HepG2 (cell line): ENCODE data around the gene ALB. TPM values are rescaled to one million over a fixed set of nuclear protein-coding genes. Genes with fewer than 3 reads are reported as not detected.

Source experiments
- DPF2 ChIP-seq: sonication (generic); formaldehyde crosslinking; IDR thresholded peaks from 2 replicates; pipeline ENCODE4 v1.4.0; 2020; ENCODE audit warnings: mild to moderate bottlenecking, low read depth, missing genetic modification reagents, borderline replicate concordance
- FOXK1 ChIP-seq: sonication (generic); formaldehyde crosslinking; IDR thresholded peaks from 2 replicates; pipeline ENCODE4 v1.4.0; 2020; ENCODE audit warnings: low read depth, missing genetic modification reagents, borderline replicate concordance
- FOXP1 ChIP-seq, 2 experiments: fragments of 450-650 bp in 1 of 2; IDR thresholded peaks; 2 replicates each; pipeline ENCODE4 v1.6.1; 2017 to 2018; ENCODE audit warnings: antibody characterized with exemption in 1 of 2
- GABPA ChIP-seq, 2 experiments: IDR thresholded peaks; 2 replicates each; pipeline ENCODE4 v1.6.1; 2011 to 2016; ENCODE audit warnings: low read depth in 2 of 2, low read length in 1 of 2, missing biosample characterization in 1 of 2, missing genetic modification characterization in 1 of 2
- HDAC1 ChIP-seq: sonication (generic); formaldehyde crosslinking; IDR thresholded peaks from 2 replicates; pipeline ENCODE4 v1.5.1; 2020; ENCODE audit warnings: mild to moderate bottlenecking, missing genetic modification reagents
- KMT2A ChIP-seq: sonication (generic); formaldehyde crosslinking; IDR thresholded peaks from 2 replicates; pipeline ENCODE4 v1.4.0; 2020; ENCODE audit warnings: missing genetic modification reagents
- MED1 ChIP-seq: sonication (generic); formaldehyde crosslinking; IDR thresholded peaks from 2 replicates; pipeline ENCODE4 v1.4.0; 2020; ENCODE audit warnings: missing genetic modification reagents
- MEIS1 ChIP-seq: sonication (generic); formaldehyde crosslinking; IDR thresholded peaks from 2 replicates; pipeline ENCODE4 v1.9.0; 2021; ENCODE audit warnings: mild to moderate bottlenecking, missing genetic modification reagents, moderate library complexity, borderline replicate concordance
- NFKBIZ ChIP-seq: IDR thresholded peaks from 2 replicates; pipeline ENCODE4 v1.6.1; 2018; ENCODE audit warnings: missing genetic modification reagents, missing compliant biosample characterization
- NFYC ChIP-seq: IDR thresholded peaks from 2 replicates; pipeline ENCODE4 v1.6.1; 2016; ENCODE audit warnings: missing genetic modification reagents, missing compliant biosample characterization
- NR2C2 ChIP-seq: sonication (generic); formaldehyde crosslinking; IDR thresholded peaks from 2 replicates; pipeline ENCODE4 v1.4.0; 2020; ENCODE audit warnings: missing genetic modification reagents, mild to moderate bottlenecking, moderate library complexity, borderline replicate concordance
- NR2F2 ChIP-seq: IDR thresholded peaks from 2 replicates; pipeline ENCODE4 v1.6.1; 2012; ENCODE audit warnings: low read depth, inconsistent platforms, borderline replicate concordance
- RFX5 ChIP-seq: IDR thresholded peaks from 2 replicates; pipeline ENCODE4 v1.6.1; 2011; ENCODE audit warnings: low read depth, low read length, improper control_type of control experiment
- SALL1 ChIP-seq: sonication (generic); formaldehyde crosslinking; IDR thresholded peaks from 2 replicates; pipeline ENCODE4 v1.8.0; 2022; ENCODE audit warnings: mild to moderate bottlenecking, missing genetic modification reagents
- SNAI1 ChIP-seq: sonication (generic); formaldehyde crosslinking; IDR thresholded peaks from 2 replicates; pipeline ENCODE4 v1.5.0; 2020; ENCODE audit warnings: mild to moderate bottlenecking, missing genetic modification reagents, borderline replicate concordance
- ZKSCAN1 ChIP-seq: fragments of 150-350 bp; IDR thresholded peaks from 2 replicates; pipeline ENCODE4 v1.6.1; 2014; ENCODE audit warnings: low read length
- ZNF205 ChIP-seq: IDR thresholded peaks from 2 replicates; pipeline ENCODE4 v1.6.1; 2018; ENCODE audit warnings: missing biosample characterization, missing genetic modification reagents
- ZNF549 ChIP-seq: sonication (generic); formaldehyde crosslinking; IDR thresholded peaks from 2 replicates; pipeline ENCODE4 v1.5.0; 2020; ENCODE audit warnings: missing genetic modification reagents
- ZNF788 ChIP-seq: sonication (generic); formaldehyde crosslinking; IDR thresholded peaks from 2 replicates; pipeline ENCODE4 v1.5.0; 2020; ENCODE audit warnings: mild to moderate bottlenecking, missing genetic modification reagents, borderline replicate concordance
- polyA plus RNA-seq, 8 experiments: library from polyadenylated mRNA; depleted of rRNA in 3 of 8; stranded (reverse) in 7 of 8; unstranded in 1 of 8; fragments of >200 nt; fragmentation: Illumina TruSeq in 4 of 8; extraction: Trizol in 4 of 8; gene quantifications; 2 replicates each; pipeline versions ENCODE4 v1.2.1 to v1.2.3, GENCODE V29; 2011 to 2016; ENCODE audit warnings: low read depth in 4 of 8, missing spikeins in 1 of 8, mixed read lengths in 1 of 8; ENCODE audit not compliant: insufficient read depth in 1 of 8
- total RNA-seq, 5 experiments: library from RNA; depleted of rRNA; stranded (reverse); fragments of >200 nt; fragmentation: Illumina TruSeq; extraction: Trizol; gene quantifications; 2 replicates each; pipeline ENCODE4 v1.2.3, GENCODE V29; 2016; ENCODE audit warnings: low read depth in 1 of 5
- TF ChIP-seq, protein P1 (sequence below): sonication (generic); formaldehyde crosslinking; IDR thresholded peaks from 2 replicates; pipeline ENCODE4 v1.5.0; 2020; ENCODE audit warnings: mild to moderate bottlenecking, low read depth, missing genetic modification reagents, borderline replicate concordance
- TF ChIP-seq, protein P2 (sequence below): IDR thresholded peaks from 2 replicates; pipeline ENCODE4 v1.6.1; 2018; ENCODE audit warnings: missing genetic modification reagents, mild to moderate bottlenecking, missing compliant biosample characterization
- TF ChIP-seq, protein P3 (sequence below): IDR thresholded peaks from 2 replicates; pipeline ENCODE4 v1.4.0; 2020; ENCODE audit warnings: mild to moderate bottlenecking, missing genetic modification reagents
- TF ChIP-seq, protein P4 (sequence below): IDR thresholded peaks from 2 replicates; pipeline ENCODE4 v1.6.1; 2016; ENCODE audit warnings: low read depth

The ALB gene
- total and polyA plus RNA-seq, 2 of the 13 experiments (the other 11 are each of a cell fraction or from before 2014, with no cell fraction given): 22,259 to 22,625 TPM

DNA sequence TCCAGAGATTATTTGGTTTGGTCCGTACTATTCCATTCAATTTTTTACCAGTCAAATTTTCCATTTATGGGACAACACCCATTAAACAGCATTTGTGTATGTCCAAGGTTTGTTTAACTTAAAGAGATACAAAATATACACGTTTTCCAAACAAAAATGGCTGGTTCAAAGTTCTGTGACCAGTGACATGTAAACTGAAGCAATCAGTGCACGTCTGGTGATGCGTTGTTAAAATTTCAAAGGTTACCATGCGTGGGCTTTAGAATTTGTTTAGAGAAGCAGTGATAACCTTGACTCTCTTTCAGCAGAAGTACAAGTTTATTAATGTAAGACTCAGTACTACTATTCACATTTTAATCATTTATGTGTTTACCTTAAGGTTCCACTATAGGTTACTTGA lies 25.2 kb upstream of the ALB start (continued):
- peak; percentile 100 for TF ChIP-seq MED1 (CRISPR knock-in tag)
- peak; percentile 67; the same call in 1 of the 2 replicates for TF ChIP-seq FOXK1 (CRISPR knock-in tag)
- no peak for TF ChIP-seq ZNF788 (CRISPR knock-in tag)
- TF ChIP-seq, protein P1, sequence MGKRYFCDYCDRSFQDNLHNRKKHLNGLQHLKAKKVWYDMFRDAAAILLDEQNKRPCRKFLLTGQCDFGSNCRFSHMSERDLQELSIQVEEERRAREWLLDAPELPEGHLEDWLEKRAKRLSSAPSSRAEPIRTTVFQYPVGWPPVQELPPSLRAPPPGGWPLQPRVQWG (CRISPR knock-in tag): no peak
- peak; percentile 49; the same call in 1 of the 2 replicates for TF ChIP-seq NR2C2 (CRISPR knock-in tag)
- TF ChIP-seq FOXP1 (IDR thresholded peaks at IDR 0.05): no peak
- TF ChIP-seq FOXP1 (CRISPR knock-in tag; IDR thresholded peaks at IDR 0.05): peak; percentile 96
- TF ChIP-seq ZNF205: 0 out of 2 replicates have a peak, but pooled peaks have one; percentile 49
- TF ChIP-seq NR2F2: peak; percentile 90
- peak; percentile 95; the same call in 1 of the 2 replicates for TF ChIP-seq SALL1 (CRISPR knock-in tag)
- TF ChIP-seq, protein P2, sequence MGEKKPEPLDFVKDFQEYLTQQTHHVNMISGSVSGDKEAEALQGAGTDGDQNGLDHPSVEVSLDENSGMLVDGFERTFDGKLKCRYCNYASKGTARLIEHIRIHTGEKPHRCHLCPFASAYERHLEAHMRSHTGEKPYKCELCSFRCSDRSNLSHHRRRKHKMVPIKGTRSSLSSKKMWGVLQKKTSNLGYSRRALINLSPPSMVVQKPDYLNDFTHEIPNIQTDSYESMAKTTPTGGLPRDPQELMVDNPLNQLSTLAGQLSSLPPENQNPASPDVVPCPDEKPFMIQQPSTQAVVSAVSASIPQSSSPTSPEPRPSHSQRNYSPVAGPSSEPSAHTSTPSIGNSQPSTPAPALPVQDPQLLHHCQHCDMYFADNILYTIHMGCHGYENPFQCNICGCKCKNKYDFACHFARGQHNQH (CRISPR knock-in tag): peak; percentile 88
- TF ChIP-seq, protein P3, sequence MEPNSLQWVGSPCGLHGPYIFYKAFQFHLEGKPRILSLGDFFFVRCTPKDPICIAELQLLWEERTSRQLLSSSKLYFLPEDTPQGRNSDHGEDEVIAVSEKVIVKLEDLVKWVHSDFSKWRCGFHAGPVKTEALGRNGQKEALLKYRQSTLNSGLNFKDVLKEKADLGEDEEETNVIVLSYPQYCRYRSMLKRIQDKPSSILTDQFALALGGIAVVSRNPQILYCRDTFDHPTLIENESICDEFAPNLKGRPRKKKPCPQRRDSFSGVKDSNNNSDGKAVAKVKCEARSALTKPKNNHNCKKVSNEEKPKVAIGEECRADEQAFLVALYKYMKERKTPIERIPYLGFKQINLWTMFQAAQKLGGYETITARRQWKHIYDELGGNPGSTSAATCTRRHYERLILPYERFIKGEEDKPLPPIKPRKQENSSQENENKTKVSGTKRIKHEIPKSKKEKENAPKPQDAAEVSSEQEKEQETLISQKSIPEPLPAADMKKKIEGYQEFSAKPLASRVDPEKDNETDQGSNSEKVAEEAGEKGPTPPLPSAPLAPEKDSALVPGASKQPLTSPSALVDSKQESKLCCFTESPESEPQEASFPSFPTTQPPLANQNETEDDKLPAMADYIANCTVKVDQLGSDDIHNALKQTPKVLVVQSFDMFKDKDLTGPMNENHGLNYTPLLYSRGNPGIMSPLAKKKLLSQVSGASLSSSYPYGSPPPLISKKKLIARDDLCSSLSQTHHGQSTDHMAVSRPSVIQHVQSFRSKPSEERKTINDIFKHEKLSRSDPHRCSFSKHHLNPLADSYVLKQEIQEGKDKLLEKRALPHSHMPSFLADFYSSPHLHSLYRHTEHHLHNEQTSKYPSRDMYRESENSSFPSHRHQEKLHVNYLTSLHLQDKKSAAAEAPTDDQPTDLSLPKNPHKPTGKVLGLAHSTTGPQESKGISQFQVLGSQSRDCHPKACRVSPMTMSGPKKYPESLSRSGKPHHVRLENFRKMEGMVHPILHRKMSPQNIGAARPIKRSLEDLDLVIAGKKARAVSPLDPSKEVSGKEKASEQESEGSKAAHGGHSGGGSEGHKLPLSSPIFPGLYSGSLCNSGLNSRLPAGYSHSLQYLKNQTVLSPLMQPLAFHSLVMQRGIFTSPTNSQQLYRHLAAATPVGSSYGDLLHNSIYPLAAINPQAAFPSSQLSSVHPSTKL (CRISPR knock-in tag): peak; percentile 99
- no peak for TF ChIP-seq ZNF549 (CRISPR knock-in tag)
- 0 out of 2 replicates have a peak, but pooled peaks have one; percentile 3 for TF ChIP-seq NFYC (CRISPR knock-in tag)
- peak; percentile 70 for TF ChIP-seq HDAC1 (CRISPR knock-in tag)
- peak; percentile 37; the same call in 1 of the 2 replicates for TF ChIP-seq KMT2A (CRISPR knock-in tag)
- TF ChIP-seq MEIS1 (CRISPR knock-in tag): no peak
- peak; percentile 78; the same call in 1 of the 2 replicates for TF ChIP-seq NFKBIZ (CRISPR knock-in tag)
- no peak for TF ChIP-seq SNAI1
- no peak for TF ChIP-seq RFX5
- TF ChIP-seq, protein P4, sequence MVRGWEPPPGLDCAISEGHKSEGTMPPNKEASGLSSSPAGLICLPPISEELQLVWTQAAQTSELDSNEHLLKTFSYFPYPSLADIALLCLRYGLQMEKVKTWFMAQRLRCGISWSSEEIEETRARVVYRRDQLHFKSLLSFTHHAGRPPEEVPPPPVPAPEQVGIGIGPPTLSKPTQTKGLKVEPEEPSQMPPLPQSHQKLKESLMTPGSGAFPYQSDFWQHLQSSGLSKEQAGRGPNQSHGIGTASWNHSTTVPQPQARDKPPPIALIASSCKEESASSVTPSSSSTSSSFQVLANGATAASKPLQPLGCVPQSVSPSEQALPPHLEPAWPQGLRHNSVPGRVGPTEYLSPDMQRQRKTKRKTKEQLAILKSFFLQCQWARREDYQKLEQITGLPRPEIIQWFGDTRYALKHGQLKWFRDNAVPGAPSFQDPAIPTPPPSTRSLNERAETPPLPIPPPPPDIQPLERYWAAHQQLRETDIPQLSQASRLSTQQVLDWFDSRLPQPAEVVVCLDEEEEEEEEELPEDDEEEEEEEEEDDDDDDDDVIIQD: peak; percentile 94
- no peak for TF ChIP-seq ZKSCAN1
- no peak for TF ChIP-seq GABPA (IDR thresholded peaks at IDR 0.05; ENCODE audit: low read depth, low read length)
- peak; percentile 45; the same call in 1 of the 2 replicates for TF ChIP-seq GABPA (CRISPR knock-in tag; IDR thresholded peaks at IDR 0.05; ENCODE audit: low read depth)
- TF ChIP-seq DPF2: peak; percentile 68; the same call in 1 of the 2 replicates
